Left hindlimb (tissue), 1 donor: ENCODE data around the gene PSMD13.
"Not testable (repeated sequence)": the region's sequence is repeated elsewhere in the genome, so short reads cannot be mapped to it uniquely, and the experiment has no call there.

Source experiments
- DNase-seq: peaks from one replicate; pipeline ENCODE4 v3.0.0-alpha.2; 2018

Gene PSMD13

DNA sequence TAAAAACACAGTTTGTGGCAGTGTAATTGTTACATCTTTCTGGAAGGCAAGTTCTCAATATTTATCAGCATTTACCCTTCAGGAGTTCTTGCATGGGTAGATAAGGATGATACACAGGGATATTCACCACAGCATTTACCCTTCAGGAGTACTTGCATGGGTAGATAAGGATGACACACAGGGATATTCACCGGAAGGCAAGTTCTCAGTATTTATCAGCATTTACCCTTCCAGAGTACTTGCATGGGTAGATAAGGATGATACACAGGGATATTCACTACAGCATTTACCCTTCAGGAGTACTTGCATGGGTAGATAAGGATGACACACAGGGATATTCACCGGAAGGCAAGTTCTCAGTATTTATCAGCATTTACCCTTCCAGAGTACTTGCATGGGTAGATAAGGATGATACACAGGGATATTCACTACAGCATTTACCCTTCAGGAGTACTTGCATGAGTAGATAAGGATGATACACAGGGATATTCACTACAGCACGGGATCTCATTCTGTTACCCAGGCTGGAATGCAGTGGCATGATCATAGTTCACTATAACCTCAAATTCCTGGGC lies 16.0 kb upstream of the PSMD13 start:
- DNase-seq: not testable (repeated sequence)

DNA sequence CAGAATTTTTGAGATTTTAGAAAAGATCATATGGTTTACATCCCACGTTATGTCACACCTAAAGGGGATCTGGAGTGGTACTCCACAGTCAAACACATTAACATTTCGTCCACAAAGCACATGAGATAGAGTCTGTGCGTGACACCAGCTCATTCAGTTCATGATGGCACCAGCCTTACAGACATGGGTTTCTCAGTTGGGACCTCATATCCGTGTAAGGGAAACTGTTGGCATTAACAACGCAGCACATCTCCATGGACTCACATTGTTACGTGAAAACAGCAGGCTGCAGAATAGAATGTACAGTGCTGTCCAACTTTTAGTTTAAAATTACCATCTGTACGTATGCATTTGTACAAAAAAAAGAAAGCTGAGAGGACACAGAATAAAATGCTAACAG lies 15.2 kb upstream of the PSMD13 start:
- no peak for DNase-seq

DNA sequence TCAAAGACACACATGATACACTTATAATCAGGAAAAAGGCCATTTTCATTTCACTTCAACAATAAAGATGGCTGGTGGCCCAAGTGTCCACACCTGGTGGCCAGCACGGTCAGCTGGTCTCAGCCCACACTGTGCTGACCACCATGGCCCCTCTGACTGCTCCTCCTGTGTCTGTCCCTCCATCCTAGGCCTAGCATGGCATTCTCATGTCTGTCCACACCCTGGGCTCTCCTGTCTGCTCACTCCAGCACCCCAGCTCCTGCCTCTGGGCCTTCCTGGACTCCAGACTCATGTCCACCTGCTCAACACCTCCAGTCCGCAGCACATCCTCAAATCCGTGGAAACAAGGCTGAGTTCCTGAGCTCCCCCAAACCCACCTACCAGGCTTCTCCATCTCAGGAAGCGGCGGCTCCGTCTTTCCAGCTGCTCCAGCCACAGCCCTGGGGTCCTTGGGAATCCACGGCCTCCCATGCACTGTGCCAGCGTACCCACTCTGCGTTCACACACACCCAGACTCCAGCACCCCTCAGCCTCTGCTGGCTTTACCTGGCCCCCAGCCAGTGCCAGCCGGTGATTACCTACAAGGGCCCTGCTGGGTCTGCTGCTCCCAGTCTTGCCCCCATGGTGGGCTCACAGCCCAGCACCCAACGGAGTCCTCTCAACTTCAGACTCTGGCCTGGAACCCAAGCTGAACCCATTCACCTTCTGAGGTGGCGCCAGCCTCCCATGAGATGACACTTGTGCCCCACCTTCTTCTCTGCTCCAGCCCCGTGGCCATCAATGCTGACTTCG lies 14.6 kb upstream of the PSMD13 start:
- DNase-seq: no peak

DNA sequence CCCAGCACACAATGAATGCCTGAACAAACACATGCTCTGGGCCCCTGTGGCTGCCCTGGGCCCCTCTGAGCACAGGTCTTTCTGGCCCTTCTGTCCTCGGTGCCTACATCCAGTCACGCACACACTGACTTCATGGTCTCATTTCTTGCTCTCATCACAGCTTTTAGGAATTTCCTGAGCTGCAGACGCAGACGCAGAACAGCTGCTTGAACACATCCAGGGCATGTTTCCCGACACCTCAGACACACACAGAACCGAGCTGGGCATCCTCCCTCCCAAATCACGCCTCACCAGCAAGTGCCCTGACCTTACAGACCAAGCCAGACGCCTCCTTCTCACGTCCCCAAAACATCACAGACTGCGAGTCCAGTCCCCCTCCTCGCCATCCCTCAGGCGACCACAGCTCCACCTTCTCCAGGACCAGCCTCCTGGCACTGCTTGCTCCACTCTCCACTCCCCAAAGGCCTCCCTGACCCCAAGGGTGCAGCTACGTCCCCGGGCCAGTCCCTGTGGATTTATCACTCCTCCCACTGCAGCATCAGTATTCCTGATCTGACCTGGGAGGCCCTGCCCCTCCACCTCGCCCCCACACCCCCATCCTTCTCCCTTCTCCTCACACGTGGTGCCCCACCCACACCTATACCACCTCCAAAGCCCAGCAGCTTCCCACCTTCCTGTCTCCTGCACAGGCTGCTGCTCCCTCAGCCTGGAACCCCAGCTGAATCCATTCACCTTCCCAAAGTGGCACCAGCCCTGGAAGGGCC lies 13.6 kb upstream of the PSMD13 start:
- DNase-seq: no peak

DNA sequence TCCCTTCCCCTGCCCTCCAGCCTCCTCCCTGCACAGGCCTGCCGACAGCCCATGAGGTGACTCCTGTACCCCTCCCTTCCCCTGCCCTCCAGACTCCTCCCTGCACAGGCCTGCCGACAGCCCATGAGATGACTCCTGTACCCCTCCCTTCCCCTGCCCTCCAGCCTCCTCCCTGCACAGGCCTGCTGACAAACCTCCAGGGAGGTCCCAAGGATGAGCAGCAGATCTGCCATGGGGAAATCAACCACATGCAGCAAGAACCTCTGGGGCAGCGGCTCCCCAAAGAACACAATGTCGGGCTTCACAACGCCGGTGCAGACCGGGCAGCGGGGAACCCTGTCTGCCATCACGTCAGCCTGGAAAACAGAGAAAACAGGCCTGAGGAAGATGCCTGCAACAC lies 12.9 kb upstream of the PSMD13 start:
- DNase-seq: no peak

DNA sequence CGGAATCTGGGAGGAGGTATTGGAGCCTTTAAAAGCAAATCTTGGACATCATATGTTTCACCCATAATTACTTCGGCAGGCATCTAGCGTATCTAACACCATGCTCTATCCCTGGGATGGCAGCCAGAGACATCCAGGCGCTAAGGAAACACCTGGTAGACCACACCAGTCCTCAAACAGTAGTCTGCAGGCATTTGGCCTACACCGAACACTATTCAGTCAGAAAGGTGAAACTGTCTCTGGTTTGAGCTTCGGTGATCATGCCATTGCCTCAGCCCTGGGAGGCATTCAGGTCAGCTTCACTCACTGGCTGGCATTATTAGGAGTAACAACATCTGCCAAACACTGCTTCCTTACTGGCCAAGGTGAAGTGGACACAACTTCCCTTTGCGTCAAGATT lies 12.4 kb upstream of the PSMD13 start:
- DNase-seq: no peak

DNA sequence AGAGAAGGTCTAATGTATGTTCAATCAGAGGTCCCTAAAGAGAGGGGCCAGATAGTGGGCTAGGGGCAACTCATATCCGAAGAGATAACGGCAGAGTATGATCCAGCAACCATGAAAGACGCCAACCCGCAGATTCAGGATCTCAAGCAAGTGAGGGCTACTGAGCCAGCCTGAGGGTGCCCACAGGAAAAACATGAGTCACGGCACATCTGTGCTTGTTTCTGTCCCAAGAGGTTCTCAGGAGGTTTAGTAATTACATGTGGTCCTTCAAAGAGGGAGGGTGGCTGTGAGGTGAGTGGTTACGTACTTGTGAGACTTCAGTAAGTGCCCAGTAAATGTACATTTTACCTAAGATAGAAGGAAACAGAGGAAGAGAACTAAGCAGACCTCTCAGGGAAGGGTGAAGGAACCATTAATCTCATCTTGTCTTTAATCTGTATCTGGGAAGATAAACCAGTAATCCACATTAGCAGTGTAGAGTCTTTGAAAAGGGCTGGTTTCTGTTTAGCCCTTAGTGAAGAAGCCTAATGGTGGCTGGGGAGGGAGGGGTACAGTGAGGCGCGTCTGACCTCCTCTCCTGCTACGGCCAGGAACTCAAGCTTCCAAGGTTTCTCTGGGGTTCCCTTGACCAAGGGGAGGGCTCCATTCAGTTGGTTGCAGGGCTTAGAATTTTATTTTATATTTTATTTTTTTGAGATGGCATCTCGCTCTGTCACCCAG lies 10.9 kb upstream of the PSMD13 start:
- no peak for DNase-seq

DNA sequence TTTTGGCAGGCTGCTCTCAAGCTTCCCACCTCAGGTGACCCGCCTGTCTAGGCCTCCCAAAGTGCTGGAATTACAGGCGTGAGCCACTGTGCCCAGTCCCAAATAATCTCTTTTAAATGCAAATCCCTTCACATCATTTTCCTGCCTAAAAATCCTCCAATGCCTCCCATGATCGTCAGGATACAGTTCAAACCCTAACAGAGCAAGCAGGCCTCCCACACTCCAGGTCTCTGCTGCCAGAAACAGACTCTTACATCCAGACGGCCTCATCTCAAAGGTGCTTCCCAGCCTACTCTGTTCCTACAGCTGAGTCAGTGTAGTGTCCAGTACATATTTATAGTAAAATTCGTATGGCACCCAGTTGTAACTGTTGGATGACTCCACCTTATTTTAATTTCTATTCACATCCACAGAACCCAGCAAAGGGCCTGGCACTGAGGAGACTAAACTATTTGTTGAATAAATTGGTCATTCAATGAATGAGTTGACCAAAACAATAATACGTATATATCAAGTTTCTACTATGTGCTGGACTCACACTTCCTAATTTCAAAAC lies 8.9 kb upstream of the PSMD13 start:
- no peak for DNase-seq

DNA sequence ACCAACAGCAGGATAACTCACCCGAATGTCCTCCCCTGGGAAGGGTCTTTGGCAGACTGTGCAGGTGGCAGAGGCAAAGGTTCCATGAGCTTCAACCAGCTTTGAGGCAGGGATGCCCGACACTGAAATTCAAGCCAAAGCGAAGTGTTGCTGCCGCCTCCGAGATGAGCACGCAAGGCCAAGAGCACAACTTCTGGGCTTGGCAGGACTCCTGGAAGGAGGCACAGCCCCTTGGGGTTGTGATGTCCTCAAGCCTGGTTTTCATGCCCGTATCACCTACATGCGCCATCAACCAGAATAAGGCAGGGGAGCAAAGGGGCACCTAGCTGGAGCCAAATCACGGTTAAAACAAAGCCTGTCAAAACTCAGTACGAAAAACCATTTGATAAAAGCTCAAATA lies 6.3 kb upstream of the PSMD13 start:
- DNase-seq: no peak

DNA sequence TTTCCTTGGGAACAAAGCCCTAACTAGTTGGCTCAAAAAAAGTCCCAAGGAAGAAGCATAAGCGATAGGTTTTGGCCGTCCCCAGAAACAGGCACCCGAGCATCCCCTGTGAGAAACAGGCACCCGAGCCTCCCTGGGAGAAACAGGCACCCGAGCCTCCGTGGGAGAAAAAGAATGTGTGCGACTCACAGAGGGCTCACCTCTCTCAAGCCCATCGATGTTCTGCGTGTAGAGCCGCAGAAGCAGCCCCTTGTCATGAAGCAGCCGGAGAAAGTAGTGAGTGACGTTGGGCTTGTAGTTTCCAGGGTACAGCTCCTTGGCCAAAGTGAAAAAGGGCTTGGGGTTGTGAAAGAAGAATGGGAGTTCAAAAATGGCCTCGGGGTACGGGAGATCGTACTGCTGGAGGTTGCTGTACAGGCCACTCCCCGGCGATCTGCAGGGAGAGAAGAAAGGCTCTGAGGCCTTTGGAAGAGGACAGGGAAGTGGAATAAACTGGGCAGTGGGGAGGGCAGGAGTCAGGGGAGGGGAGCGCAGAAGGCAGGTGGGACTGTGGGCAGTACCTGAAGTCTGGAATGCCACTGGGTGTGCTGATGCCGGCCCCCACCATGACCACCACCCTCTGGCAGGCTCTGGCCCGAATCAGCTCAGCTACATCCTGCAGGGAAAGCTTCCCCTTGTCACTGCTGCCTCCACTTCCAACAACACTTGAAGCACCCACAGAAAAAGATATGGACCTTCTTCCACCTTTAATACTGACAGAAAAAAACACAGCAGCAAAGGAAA lies 3.8 kb upstream of the PSMD13 start:
- no peak for DNase-seq

DNA sequence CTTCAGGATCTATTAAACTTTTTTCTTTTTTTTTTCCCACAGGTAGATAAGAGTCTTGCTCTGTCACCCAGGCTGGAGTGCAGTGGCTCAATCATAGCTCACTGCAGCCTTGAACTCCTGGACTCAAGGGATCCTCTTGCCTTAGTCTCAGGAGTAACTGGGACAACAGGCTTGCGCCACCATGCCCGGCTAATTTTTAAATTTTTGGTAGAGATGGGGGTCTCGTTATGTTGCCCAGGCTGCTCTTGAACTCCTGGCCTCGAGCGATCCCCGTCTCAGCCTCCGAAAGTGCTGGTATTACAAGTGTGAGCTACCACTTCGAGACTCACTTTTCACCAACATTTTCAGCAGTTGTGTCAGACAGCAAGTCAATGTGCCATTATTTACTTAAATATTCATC lies 1.6 kb upstream of the PSMD13 start:
- no peak for DNase-seq

DNA sequence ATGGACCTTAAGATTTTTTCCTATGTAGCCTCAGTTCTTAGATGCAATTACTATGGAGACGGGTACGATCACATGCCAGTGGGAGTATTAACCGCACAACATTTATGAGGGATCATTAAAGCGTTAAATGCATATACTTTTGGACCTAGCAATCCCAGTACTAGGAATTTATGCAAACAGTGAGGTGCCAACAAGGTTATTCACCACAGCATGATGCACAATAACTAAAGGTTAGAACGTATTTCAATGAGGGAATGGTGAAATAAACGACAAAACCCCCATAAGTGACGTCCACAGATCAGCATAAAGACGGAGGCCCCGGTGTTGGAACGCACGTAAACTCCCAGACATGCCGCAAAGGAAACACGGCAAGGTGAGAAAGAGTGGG lies 1.2 kb upstream of the PSMD13 start:
- no peak for DNase-seq

DNA sequence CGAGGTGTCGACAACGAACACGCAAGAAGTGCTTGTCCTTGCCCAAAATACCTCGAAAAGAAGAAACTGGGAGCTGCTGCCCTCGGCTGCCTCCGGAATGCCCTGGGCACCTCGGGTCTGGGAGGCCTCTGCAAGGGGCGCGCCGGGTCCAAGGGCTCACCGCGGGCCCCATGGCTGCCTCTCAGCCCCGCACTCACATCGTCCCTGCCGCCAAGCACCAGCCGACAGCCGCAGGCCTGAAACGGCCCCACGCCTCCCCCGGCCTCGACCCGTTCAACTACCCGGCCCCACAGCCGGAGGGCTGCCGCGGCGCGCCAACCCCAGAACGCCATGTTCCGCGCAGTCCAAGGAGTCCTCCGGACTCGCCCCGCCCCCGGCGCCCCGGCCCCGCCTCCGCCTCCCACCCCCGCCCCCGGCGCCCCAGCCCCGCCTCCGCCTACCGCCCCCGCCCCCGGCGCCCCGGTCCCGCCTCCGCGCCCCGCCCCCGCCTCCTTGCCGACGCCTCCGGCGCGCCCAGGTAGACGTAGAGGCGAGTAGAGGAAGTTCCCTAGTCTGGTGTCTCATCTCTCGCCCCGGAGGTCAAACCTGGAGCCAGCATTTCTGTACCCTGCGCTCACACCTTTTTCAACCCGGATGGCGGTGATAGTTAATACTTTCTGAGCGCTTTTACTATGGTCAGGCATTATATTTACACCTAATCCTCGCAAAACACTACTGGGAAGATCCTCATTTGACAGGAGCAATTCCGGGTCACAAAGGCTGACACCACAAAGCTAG lies 591 bp upstream of the PSMD13 start, which contains the start of gene SIRT3:
Gene SIRT3 (minus strand): TSS at position 346 of the 777 bp plus-strand sequence. CDS start 14 bp downstream, at position 332.
- peak; percentile 91 for DNase-seq

DNA sequence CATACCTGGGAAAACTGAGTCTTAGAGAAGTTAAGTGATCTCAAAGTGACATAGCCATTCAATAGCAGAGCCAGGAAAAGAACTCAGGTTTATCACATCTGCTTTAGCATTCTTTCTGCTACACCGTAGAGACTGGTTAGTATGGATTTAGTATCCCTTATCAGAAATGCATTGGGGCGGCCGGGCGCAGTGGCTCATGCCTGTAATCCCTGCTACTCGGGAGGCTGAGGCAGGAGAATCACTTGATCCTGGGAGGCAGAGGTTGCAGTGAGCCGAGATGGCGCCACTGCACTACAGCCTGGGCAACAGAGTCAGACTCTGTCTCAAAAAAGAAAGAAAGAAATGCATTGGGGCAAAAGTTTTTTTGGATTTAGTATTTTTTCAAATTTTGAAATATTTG lies 1.6 kb downstream of the PSMD13 start:
- DNase-seq: not testable (repeated sequence)

DNA sequence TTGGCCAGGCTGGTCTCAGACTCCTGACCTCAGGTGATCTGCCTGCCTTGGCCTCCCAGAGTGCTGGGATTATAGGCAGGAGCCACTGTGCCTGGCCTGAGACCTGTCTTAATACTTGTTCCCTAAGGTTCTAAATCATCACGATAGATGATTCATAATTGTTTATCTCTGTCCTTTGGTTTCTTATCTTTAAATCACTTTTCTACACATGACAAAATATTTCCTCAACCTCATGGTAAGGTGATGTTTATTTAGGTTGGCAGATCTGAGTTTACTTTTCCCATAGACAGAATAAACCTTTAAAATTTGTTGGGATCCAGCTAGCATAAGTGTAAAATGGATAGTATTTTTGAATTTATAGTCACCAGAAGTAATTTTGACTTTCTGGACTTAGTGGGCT lies 3.5 kb downstream of the PSMD13 start:
- DNase-seq: no peak

DNA sequence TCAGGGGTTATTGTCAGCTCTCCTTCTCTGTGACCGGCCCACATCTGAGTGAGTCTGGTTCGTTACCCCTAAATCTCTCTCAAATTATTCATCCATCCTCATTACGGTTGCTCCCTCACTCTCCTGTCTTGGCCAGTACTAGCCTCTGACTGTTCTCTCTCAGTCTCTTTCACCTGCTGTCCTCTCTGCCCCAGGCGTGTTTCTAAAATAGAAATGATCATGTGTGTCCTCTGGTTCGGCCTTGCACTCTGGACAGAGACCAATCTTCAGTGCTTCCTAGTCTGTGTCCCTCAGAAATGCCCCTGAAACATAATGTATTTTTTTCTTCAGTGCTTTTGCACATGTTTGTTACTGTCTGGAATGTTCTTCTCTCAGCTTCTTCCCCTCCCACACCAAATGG lies 4.9 kb downstream of the PSMD13 start:
- DNase-seq: no peak

DNA sequence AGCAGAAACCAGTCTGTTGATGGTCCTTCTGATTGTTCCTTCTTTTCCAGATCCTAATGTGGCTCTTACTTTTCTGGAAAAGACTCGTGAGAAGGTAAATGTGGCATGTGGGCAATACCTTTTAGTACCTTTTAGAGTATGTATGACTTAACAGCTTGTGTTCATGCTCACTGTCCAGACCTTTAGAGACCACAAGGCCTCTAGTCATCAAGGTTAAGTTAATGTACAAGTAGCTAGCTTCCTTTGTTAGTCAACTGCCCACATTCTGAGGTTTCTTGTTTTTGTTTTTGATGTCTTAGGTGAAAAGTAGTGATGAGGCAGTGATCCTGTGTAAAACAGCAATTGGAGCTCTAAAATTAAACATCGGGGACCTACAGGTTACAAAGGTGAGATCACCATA lies 7.6 kb downstream of the PSMD13 start:
- DNase-seq: no peak

DNA sequence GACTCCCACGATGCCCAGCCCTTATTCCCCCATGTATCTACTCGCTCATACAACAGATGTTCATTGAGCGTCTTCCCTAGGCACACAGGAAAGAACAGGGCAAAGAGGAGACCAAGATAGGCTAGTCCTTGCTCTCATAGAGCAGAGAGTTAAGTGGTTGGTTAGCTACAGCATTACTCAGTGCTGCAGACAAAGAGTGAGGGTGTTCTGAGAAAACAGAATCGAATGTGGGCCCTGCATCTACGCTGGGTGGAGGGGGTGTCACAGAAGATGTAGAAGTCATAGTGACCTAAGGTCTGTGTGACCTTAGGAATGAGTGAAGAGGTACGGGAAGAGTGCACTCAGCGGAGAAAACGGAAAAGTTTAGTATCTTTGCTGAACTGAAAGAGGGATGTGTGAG lies 12.3 kb downstream of the PSMD13 start:
- no peak for DNase-seq

DNA sequence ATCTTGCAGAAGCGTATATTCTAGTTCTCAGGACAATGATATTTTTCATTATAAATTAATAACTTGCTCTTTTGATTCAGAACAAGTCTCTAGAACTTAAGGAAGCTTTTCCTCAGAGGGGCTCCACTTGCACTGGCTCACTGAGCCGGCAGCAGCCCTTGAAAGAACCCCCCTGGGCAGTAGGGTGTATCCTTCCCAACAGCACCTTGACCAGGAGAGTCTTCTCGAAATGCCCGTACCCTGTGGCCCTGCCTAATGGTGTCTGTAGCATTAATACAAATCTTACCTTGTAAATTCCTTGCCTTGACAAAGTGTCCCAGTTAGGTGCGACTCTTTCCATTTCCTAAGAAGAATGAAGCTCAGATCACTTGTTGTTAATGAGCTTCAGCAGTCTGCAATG lies 13.5 kb downstream of the PSMD13 start:
- DNase-seq: no peak

DNA sequence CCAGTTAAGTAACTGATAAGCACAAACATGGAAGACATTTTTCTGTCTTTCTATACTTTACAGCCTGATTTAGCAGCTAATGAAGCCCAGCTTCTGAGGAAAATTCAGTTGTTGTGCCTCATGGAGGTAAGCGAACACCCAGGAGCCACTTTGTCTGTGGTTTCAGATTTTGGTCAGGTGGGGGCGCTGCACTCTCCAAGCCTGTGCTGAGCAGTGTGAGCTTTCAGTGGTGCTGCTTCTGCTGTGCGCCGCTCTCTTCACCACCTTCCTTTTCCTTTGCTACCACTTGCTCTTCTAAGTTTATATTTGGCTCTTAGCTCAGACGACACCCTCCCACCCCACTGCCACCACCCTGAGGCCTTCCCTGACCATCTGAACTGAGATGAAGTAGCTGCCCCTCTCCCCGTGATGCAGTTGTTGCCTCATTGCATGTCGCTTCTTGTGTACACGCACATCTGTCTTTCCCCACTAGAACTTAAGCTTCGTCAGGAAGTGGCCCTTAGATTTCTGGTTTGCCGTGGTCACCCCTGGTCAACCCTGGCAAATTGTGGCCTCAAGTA lies 14.0 kb downstream of the PSMD13 start:
- no peak for DNase-seq

DNA sequence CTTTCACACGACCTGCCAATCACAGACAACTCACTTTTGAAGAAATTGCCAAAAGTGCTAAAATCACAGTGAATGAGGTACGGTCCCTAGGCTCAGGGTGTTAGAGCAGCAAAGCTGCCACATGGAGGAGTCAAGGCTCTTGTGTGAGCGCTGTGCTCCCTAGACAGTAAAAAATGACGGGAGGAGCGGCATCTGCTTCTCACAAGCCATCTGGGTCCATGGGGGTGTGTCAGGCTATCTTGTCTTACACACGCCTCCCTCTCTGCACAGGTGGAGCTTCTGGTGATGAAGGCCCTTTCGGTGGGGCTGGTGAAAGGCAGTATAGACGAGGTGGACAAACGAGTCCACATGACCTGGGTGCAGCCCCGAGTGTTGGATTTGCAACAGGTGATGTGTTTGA lies 14.8 kb downstream of the PSMD13 start:
- DNase-seq: no peak
